Astrocyte of the cerebellum (primary cell): ENCODE data around the gene OARD1.
A peak's percentile ranks its signal among the peaks of the same experiment; 100 is the strongest.

Source experiments
- DNase-seq: peaks from one replicate; pipeline ENCODE4 v3.0.0-alpha.2; 2011; ENCODE audit warnings: low read depth
- H3K4me3 ChIP-seq: 2 replicates; pipeline ENCODE4 v1.5.1; 2011; ENCODE audit warnings: mild to moderate bottlenecking, low read depth, low read length, moderate library complexity
- CTCF ChIP-seq: IDR thresholded peaks from 2 replicates; pipeline ENCODE4 v1.5.1; 2012; ENCODE audit warnings: low read length, low read depth, moderate library complexity, mild to moderate bottlenecking; ENCODE audit errors: missing control alignments
- in situ Hi-C: cut with HindIII; loops from 2 replicates; pipeline ENCODE4 v1.10.0; 2017; ENCODE audit warnings: low sequenced_read_pairs

Gene OARD1

DNA sequence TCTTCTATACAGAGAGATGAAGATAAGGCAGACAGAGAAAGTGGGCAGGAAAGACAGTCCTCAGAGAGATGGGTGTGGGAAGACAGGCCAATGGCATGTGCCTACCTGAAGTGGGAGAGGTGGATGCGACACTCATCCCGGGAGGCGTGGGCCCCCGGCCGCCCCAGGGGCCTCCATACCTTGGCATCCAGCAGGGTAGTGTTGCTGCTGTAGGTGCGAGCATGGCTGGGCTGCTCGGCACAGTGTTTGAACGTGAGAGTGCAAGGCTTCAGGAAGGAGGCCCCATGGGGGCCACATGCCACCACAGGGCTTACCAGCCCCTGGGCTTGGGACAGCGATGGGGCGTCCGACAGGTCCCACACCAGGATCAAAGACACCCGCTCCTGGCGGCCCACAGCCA lies 38.4 kb downstream of the OARD1 start:
- no peak for DNase-seq
- H3K4me3 ChIP-seq: no peak overlapping the region
- in situ Hi-C loops: no loop called here
- no peak for TF ChIP-seq CTCF

DNA sequence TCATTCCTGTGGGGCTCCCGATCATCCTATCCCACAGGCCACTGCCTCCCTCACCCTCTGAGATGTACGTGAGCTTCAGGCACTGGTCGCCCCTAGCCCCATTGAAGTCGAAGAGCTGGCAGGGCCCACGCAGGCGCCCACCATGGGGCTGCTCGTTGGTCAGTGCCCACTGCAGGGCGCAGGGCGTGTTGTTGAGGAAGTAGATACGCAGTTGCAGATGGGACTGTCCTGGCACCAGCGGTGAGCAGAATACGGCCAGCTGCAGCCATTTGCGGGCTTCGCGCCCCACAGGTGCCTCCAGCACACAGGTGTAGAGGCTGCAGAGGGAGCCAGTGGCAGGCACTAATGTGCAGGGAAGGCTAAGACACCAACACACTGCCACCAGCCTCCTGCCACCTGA lies 39.3 kb downstream of the OARD1 start:
- no peak overlapping the region for H3K4me3 ChIP-seq

GRCh38 chr6:41028561-41029412 lies 43.4 kb downstream of the OARD1 start:
- in situ Hi-C loops: no loop called here
- no peak for TF ChIP-seq CTCF
- H3K4me3 ChIP-seq: peak overlapping the region; percentile 33
- no peak for DNase-seq

More for the DNA sequence above, 39.3 kb downstream of the OARD1 start:
- in situ Hi-C loops: no loop called here
- no peak for TF ChIP-seq CTCF
- DNase-seq: no peak

DNA sequence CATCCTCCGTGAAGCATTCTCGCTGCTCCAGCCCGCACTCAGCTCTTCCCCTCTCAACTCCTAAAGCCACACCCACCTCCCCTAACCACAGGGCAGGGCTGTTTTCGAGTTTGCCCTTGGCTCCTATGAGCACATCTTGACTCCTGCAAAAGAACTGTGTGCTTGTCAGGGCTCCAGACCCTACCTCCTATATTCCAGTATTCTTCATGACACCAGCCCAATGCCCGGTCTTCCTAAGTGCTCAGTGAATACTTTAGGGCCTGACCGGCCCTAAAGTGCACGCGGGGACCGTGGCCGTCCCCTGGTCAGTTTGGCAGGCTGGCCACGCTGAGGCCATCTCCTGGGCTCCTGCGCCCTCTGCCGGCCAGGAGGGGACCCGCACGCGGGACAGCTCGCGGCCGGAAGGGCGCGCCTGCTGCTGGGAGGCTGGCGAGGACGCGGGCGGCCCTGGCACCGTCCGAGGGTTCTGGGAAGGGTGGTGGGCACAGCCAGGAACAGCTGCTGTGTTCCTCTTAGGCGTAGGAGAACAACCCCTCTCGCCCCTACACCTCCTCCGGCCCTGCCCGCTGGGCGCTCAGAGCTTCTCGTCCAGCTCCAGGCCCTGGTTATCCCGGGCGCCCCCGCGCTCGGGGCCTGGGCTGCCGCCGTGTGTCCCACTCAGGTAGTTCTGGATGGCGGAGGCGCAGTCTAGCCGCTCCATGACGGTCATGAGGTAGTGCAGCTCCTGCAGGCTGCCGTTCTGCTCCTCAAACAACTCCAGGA lies 44.2 kb downstream of the OARD1 start:
- peak; percentile 15 for DNase-seq
- peak overlapping the region; percentile 33 for H3K4me3 ChIP-seq
- in situ Hi-C loops: no loop called here
- peak; percentile 95 for TF ChIP-seq CTCF

- no peak for DNase-seq
- no peak for TF ChIP-seq CTCF
- in situ Hi-C loops: no loop called here
- peak overlapping the region; percentile 33 for H3K4me3 ChIP-seq
Measured at GRCh38 chr6:41027241-41027640, 44.9 kb downstream of the OARD1 start.

- H3K4me3 ChIP-seq: no peak overlapping the region
- DNase-seq: no peak
- in situ Hi-C loops: no loop called here
- TF ChIP-seq CTCF: no peak
Measured at GRCh38 chr6:41025966-41026530, 46.1 kb downstream of the OARD1 start.
